ENCODE results near the gene C2.
"Not testable (repeated sequence)": the region's sequence is repeated elsewhere in the genome, so short reads cannot be mapped to it uniquely, and the experiment has no call there.

Gene C2

GRCh38 chr6:31927863-31928671 lies 550 bp downstream of the C2 start:
- DNase-seq (ENCODE audit: low read depth in 2 of 2), result no peak

GRCh38 chr6:31928672-31928939 lies 1.1 kb downstream of the C2 start:
- no peak for DNase-seq (ENCODE audit: low read depth in 2 of 2)

GRCh38 chr6:31930962-31931361 lies 3.4 kb downstream of the C2 start:
- DNase-seq (ENCODE audit: low read depth in 2 of 2), result no peak

- DNase-seq (ENCODE audit: low read depth in 2 of 2), result not testable (repeated sequence)
These were observed 4.6 kb downstream of the C2 start for GRCh38 chr6:31932137-31932536.

- no peak for DNase-seq (ENCODE audit: low read depth in 2 of 2)
These were observed 6.0 kb downstream of the C2 start for GRCh38 chr6:31933537-31933936.

GRCh38 chr6:31935021-31935420 lies 7.5 kb downstream of the C2 start:
- DNase-seq (ENCODE audit: low read depth in 2 of 2), result no peak

GRCh38 chr6:31935823-31936222 lies 8.3 kb downstream of the C2 start:
- no peak for DNase-seq (ENCODE audit: low read depth in 2 of 2)

GRCh38 chr6:31940256-31940664 lies 12.7 kb downstream of the C2 start:
- no peak for DNase-seq (ENCODE audit: low read depth in 2 of 2)

- DNase-seq (ENCODE audit: low read depth in 2 of 2), result no peak
These were observed 16.2 kb downstream of the C2 start for GRCh38 chr6:31943742-31944141.

- DNase-seq (ENCODE audit: low read depth in 2 of 2), result no peak
These were observed 17.6 kb downstream of the C2 start for GRCh38 chr6:31945154-31945506.

GRCh38 chr6:31945507-31946369 lies 18.2 kb downstream of the C2 start, which contains the start of gene CFB:
Gene CFB, plus strand, starts transcription at chr6:31946095. Its CDS starts 127 bp downstream, at chr6:31946222.
- no peak for DNase-seq (ENCODE audit: low read depth in 2 of 2)

GRCh38 chr6:31946370-31946885 lies 18.9 kb downstream of the C2 start:
- DNase-seq (ENCODE audit: low read depth in 2 of 2), result no peak

GRCh38 chr6:31947070-31947675 lies 19.7 kb downstream of the C2 start:
- no peak for DNase-seq (ENCODE audit: low read depth in 2 of 2)

GRCh38 chr6:31947864-31948263 lies 20.3 kb downstream of the C2 start:
- no peak for DNase-seq (ENCODE audit: low read depth in 2 of 2)

GRCh38 chr6:31948306-31948705 lies 20.8 kb downstream of the C2 start:
- DNase-seq (ENCODE audit: low read depth in 2 of 2), result no peak

GRCh38 chr6:31948753-31949413 lies 21.4 kb downstream of the C2 start:
- no peak for DNase-seq (ENCODE audit: low read depth in 2 of 2)

- no peak for DNase-seq (ENCODE audit: low read depth in 2 of 2)
These were observed 22.5 kb downstream of the C2 start for GRCh38 chr6:31949926-31950548.

- no peak for DNase-seq (ENCODE audit: low read depth in 2 of 2)
These were observed 24.8 kb downstream of the C2 start for GRCh38 chr6:31952140-31952805.

- no peak for DNase-seq (ENCODE audit: low read depth in 2 of 2)
These were observed 25.4 kb downstream of the C2 start for GRCh38 chr6:31952890-31953289.

- no peak for DNase-seq (ENCODE audit: low read depth in 2 of 2)
These were observed 27.0 kb downstream of the C2 start for GRCh38 chr6:31954511-31954910.

GRCh38 chr6:31956796-31957195 lies 29.3 kb downstream of the C2 start:
- no peak for DNase-seq (ENCODE audit: low read depth in 2 of 2)
